Inferior parietal cortex (tissue), 1 donor: ENCODE data around the gene SUCO.
"Not testable (repeated sequence)": the region's sequence is repeated elsewhere in the genome, so short reads cannot be mapped to it uniquely, and the experiment has no call there.

Source experiments
- DNase-seq: peaks from one replicate; pipeline ENCODE4 v3.0.0-alpha.2; 2016; ENCODE audit errors: extremely low spot score

Gene SUCO

GRCh38 chr1:172607145-172607544 lies 74.2 kb downstream of the SUCO start:
- DNase-seq: no peak

DNA sequence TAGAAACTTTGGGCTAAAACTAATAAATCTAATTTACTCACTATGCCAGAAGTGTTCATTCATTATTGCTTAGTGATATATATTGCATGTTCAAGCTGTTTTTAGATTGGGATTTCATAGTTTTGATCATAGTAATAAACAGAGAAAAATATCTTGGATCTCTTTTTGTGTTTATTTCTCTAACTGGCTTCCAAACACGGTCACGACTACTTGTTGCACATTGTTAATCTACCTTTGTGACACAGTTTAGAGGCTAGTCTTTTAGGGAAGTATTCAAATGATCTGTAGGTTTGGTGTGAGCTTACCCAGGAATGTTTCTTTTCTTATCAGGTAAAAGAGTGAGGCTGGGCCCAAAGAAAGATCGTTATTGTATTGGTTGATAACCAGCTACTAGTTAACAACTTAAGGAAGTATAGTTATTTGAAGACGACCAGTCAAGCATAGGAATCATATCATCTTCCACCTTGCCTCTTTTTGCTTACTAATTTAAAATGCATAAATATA lies 75.2 kb downstream of the SUCO start:
- no peak for DNase-seq

GRCh38 chr1:172609528-172609927 lies 76.6 kb downstream of the SUCO start:
- DNase-seq: no peak

DNA sequence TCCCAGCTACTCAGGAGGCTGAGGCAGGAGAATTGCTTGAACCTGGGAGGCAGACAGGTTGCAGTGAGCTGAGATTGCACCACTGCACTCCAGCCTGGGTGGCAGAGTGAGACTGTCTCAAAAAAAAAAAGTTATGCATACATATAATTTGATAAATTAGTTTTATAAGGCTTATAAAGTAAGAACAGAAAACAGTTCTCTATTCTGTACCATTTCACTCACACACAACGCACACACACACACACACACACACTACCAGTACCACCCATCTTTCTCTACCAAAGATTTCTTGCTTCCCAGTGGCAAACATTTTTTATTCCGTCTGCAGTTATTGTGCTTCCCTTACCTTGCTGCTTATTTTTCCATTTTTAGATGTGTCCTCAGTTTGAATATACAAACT lies 79.5 kb downstream of the SUCO start:
- no peak for DNase-seq

DNA sequence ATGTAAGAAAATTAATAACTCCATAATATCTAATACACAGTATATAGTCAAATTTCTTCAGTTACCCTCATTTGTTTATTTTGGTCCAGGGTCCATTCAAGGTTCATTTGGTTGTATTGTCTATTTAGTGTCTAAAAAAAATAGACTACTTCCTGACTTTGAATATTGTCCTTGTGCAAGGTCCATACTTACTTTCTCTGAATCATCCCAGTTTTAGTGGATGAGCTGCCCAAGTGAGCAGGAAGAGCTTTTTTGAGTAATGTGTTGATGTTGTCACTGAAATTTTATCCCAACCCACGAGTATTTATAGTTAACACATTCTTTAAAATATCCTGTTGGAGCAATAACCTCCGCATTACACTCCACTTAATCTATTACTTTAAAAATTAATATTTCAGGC lies 80.3 kb downstream of the SUCO start:
- no peak for DNase-seq

DNA sequence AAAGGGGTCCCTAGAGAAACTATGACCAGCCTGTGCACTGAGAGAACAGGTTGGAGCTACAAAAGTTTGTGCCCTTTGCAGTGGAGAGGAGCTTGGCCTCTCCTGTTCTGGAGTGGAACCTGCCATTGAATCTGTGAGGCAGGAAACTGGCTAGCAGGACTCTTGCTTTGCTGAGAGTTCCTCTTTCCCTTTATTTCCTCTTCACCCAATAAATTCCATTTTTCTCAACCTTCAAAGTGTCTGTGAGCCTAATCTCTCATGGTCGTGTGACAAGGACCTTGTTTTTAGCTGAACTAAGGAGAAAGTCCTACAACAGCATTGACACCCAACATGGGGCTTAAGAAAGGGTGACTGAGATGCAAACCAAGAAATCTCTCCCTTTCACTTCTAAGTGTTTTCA lies 83.2 kb downstream of the SUCO start:
- DNase-seq: no peak

GRCh38 chr1:172616636-172617035 lies 83.7 kb downstream of the SUCO start:
- DNase-seq: no peak

DNA sequence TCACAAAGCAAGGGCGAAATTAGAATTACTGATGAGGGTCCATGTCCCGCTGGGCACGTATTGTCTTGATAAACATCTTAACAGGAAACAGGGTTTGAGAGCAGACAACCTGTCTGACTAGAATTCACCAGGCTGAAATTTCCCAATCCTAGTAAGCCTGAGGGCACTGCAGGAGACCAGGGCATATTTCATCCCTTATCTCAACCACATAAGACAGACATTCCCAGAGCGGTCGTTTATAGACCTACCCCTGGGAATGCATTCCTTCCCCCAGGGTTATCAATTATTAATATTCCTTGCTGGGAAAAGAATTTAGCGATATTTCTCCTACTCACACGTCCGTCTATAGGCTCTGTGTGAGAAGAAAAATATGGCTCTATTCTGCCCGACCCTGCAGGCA lies 87.7 kb downstream of the SUCO start:
- DNase-seq: not testable (repeated sequence)

DNA sequence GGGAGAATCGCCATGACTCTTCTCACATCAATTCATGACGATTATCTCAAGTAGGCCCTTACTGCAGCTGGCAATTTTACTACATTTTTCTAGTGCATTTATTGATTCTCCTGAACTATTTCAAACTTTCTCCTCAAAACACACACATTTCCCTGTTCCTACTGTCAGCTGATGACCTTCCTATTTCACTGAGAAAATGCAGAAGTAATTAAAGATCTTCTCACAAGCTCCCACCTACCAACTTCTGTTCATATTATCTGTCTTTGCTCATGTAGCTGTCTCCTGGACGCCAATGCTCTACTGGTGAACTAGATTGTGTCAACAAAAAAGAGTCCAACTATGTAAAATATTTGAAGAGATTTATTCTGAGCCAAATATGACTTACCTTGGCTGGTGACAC lies 89.6 kb downstream of the SUCO start:
- no peak for DNase-seq

- no peak for DNase-seq
These were observed 90.8 kb downstream of the SUCO start for GRCh38 chr1:172623748-172624147.

GRCh38 chr1:172626845-172627244 lies 93.9 kb downstream of the SUCO start:
- DNase-seq: no peak

DNA sequence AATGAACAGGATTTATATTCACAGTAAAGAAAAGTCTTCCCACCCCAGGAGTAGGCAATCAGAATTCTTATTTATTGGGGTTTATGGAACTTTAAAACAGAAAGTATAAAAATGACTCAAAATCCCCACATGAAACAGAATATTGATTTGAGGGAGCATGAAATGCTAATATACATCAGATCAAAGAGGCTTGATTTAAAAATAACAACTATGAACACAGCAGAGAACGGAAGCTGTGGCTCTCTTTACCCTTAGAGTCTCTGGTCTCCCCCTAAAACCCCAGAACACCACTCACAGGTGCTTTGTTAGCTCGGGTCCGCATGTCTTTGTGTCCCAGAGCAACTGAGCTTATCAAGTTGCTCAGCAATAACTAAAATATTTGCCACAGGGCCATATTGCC lies 94.8 kb downstream of the SUCO start:
- DNase-seq: no peak

DNA sequence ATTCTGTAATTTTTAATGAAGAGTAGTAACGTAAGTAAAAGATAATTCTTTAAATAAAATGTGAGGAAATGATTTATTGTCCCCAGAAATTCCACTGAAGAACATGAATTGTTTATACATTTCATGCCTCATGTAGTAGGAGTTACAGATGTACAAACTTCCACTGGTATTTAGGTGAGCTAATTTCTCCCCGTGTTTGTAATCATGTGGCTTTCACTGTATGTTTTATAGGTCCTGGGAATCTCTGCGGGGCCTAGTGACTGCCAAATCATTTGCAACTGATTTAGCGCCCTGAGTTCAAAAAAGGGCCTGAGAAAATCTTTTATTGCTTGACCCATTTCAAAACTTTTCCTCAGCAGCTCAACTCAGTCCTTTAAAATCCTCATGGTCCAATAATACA lies 95.5 kb downstream of the SUCO start:
- no peak for DNase-seq

DNA sequence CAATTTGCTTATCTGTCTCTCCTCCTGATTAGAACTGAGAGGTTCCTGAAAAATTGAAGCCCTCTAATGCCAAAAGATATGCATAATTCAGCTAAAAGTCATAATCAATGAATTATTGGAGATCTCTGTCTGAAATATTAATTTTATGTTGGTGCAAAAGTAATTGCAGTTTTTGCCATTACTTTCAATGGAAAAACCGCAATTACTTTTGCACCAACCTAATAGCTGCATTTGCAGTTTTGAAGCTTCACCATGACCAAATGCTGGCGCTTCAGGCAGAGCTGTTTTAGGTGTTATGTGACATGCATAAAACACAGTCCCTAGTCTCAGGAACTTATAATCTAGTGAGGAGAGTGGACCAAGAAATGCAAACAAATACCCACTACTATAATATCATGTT lies 96.2 kb downstream of the SUCO start:
- DNase-seq: no peak

DNA sequence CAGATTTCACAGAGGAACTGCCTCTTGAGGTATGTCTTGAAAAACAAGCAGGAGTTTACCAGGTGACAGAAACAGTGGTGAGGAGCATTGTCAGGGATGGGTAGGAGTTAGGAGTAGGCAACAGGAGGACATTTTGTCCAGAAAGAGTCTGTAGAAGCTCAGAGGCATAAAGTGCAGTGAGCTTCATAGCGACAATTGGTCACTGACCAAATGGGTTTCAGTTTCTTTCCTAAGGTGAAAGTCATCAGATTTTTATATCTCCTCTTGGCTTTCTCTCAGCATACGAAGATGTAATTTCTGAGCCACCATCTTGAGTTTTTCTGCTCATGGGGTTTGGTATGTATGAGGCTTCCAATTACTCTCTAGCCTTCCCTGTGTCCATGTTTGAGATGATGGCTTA lies 96.7 kb downstream of the SUCO start:
- DNase-seq: no peak

GRCh38 chr1:172630056-172630818 lies 97.3 kb downstream of the SUCO start:
- DNase-seq: no peak

DNA sequence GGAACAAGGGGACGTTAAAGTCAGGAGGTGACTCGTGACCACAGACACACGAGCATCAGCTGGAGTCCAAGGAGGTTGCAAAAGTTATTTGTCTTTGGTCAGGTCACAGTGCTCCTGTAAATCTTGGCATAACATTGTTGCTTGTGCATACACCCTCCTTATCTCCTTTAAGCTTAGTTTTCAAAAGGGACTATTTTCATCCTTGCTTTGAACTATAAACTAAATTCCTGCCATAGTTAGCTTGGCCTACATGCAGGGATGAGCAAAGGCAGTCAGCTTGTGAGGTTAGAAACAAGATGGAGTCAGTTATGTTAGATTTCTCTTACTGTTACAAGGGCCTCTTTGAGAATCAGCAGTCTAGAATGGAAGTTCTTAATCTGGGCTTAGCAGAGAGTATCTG lies 97.9 kb downstream of the SUCO start:
- DNase-seq: no peak

GRCh38 chr1:172637522-172637921 lies 104.6 kb downstream of the SUCO start:
- peak; percentile 21 for DNase-seq

GRCh38 chr1:172638249-172638648 lies 105.3 kb downstream of the SUCO start:
- DNase-seq: no peak

DNA sequence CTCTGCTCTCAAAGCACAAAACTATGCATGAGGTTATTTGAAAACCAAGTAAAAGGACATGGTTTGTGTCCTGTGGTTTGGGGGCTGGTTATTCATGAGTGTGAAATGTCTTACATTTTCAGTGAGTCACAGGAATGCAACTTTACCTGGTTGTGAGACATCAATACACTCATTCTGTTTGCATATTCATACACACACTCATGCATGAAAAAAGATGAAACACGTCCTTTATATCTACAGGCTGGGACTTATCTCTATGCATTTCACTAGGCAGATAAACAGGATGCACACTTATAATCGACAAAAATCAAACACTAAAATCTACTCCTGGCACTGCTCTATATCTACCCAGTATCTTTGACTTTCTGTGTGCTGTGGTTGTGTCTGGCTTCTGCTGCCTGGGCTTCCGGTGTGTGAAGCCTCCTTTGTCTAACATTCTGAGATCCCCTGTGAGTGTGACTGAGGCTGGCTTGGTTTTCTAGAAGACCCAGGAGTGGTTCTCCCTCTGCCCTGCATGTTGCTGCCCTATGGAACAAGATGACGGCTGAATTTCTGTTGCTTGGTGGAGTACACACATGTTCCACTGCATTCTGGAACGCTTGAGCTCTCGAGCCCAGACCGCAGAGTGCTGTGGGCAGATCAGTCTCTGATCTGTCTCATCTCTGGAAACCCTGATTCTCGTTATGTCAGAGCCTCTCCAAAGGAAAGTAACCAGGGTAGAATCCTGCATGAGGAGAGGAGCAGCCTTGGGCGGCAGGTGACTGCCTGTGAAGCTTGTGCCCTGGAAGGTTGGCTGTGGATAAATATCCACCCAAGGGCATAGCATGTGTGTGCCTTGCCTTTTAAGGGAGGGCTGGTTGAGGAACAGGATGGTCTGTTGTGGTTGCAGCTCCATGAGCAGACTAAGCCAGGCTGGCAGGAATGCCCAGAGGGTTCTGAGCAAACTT lies 106.2 kb downstream of the SUCO start:
- no peak for DNase-seq

- no peak for DNase-seq
These were observed 107.2 kb downstream of the SUCO start for GRCh38 chr1:172640111-172640510.

DNA sequence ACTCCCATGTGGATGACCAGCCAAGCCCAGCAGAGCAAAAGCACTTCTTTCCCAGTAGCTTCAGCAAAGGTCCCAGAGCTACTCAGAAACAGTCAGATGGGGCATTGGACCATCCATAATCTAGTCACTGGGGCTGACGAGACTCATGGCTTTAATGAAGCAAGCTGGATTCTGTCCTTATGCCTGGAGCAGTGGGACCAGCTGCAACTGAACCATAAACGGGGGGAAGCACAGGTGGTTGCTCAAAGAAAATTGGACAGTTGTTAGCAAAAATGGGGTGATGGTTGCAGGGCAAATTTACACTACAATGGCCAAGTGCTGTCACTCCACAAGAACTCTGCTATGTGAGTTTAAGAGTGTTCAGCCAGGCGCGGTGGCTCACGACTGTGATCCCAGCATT lies 108.5 kb downstream of the SUCO start:
- no peak for DNase-seq

DNA sequence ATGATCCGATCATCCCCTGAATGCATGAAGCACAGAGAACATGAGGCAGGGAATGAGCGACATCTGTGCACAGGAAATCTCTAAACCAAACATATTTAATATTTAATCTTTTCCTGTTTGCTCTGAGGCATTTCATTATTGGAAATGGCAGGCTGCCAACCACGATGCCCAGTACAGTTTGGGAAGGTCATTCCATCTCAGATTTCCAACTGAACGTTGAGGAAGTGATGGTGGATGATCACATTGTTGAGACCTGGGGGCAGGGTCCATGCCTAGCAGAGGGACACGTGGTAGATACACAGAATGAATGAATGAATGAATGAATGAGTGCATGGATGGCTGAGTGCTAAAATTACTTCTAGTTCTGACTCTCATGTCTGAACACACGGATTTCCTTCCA lies 110.0 kb downstream of the SUCO start:
- no peak for DNase-seq
